Measurements from ENCODE around the gene CCDC71L.
"Not testable (repeated sequence)": the region's sequence is repeated elsewhere in the genome, so short reads cannot be mapped to it uniquely, and the experiment has no call there.

The CCDC71L gene

DNA sequence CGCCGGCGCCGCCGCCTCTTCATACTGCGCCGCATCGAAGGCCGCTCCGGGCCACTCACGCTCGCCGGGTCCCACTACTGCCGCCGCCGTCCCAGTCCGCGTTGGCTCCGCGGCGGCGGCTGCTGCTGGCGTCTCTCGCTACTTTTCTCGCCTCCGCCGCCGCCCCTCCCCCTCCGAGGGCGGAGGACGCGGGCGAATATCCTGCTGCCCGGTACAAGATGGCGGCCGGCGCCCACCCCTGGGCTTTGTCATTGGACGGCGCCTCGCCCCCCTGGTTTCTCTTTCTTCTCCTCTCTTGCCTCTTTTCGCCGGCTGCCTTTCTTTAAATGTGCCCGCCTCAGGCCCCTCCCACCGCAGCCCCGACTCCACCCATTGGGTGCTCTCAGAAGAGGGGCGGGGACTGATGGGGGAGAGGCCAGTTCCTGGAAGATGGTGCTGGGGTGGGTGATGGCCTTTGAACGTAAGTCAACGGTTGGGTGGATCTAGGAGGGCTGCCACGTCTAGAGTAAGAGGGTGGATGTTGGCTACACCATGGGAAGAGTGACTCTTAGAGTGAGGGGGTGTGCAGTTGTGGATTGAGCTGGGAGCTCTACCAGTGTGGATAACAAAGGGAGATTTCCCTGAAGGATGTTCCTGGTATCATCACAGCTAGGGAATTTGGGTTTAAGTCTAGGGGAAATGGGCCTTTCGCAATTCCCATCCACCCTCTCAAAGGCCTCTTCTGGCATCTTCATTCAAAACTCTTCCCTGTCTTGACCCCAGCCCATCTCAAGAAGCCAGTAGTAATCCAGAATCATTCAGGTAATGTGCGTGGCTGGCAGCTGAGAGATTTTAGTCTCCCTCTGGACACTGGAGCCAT is at the start of gene CCDC71L:
Gene CCDC71L, minus strand, starts transcription at position 297 of the 859 bp plus-strand sequence. Its CDS starts 262 bp downstream, at position 35.
- peak; percentile 93 for DNase-seq

DNA sequence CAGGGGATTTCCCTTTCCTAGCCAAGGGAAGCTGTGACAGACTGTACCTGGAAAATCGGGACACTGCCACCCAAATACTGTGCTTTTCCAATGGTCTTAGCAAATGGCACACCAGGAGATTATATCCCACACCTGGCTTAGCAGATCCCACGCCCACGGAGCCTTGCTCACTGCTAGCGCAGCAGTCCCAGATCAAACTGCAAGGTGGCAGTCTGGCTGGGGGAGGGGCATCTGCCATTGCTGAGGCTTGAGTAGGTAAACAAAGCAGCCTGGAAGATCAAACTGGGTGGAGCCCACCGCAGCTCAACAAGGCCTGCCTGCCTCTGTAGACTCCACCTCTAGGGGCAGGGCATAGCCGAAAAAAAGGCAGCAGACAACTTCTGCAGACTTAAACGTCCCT is 48.6 kb upstream of the CCDC71L start:
- not testable (repeated sequence) for DNase-seq

DNA sequence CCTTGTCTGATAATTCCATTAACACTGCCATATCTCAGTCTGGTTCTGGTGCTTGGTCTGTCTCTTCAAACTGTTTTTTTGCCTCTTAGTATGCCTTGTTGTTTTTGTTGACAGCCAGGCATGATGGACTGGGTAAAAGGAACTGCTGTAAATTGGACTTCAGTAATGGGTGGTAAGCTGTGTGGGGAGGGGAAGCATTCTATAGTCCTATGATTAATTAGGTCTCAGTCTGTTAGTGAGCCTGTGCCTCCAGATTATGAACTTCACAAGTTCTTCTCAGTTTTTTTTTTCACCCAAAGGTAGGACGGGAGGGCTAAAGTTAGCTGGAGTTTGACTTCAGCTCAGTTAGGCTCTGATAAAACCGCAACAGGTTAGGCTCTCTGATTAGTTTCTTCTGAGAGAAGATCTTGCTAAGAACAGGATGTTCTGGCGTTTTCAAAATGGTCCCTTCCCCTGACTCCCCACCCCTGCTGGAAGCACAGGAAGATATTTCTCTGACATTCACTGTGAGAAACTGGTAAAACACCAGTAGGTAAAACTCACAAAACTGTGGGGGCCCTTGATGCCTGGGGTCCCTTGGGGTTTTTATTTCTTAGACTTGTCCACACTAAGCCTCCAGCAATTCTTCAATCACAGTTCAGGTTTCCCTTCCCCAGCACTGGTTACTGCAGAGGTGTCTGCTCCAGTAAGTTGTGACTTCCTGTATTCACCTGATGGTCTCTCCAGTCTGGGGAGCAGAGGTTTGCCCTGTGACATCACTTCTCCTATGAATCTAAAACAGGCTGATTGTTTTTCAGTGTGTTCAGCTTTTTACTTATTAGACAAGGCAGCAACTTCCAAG is 43.3 kb upstream of the CCDC71L start:
- DNase-seq, result peak; percentile 36

DNA sequence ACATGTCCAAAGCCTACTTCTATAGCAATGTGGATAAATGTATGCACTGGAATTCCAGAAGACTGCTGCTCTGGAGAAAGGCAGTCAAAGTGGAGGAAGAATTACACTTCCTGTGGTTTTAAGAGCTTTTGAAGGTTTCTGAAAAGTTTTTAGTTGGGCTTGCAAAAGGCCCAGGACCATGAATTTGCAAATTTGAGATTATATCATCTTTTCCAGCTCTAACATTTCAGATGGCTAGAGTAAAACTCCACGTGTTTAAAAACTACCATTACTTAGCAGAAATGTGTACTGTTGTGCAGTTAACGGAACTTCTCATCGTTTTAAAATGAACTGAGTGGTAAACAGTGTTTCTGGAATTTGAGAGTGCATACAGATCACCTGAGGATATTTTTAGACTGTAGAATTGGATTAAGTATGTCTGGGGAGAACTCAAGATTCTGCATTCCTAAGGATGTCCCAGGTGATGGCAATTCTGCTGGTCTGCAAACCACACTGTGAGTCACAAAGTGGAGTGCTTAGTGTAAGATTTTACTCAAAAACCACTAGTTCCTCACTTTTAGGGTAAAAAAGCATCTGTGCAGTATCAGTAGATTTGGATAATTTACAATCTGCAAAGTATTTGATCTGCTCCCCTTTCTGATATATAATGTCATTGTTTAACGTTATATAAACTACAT is 32.9 kb upstream of the CCDC71L start:
- no peak for DNase-seq

DNA sequence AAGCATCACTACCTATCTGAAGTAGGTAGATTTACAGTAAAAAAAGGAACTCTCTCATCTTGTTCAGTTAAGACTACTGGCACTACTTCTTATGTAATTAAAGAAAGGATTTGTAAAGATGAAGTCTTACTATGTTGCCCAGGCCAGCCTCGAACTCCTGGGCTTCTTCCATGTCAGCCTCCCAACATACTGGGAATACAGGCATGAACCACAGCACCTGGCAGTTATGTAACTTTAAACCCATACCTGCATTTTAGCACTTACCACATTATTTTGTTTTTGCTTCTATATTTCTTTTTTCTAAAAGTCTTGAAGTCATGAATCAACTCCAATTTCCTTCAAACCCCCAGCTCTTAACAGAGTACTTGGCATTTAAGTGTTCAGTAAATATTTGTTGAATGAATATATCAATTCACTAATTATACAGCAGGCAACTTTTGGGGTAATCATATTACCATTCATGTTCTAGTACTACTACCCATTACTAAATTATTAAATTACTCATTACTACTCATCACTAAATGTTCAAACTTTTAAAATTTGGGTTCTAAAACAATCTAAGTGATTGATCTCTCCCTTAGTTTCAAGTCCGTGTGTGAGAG is 31.6 kb upstream of the CCDC71L start:
- DNase-seq, result no peak

DNA sequence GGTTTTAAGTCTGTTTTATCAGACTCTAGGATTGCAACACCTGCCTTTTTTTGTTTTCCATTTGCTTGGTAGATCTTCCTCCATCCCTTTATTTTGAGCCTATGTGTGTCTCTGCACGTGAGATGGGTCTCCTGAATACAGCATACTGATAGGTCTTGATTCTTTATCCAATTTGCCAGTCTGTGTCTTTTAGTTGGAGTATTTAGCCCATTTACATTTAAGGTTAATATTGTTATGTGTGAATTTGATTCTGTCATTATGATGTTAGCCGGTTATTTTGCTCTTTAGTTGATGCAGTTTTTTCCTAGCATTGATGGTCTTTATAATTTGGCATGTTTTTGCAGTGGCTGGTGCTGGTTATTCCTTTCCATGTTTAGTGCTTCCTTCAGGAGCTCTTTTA is 27.2 kb upstream of the CCDC71L start:
- DNase-seq, result not testable (repeated sequence)

DNA sequence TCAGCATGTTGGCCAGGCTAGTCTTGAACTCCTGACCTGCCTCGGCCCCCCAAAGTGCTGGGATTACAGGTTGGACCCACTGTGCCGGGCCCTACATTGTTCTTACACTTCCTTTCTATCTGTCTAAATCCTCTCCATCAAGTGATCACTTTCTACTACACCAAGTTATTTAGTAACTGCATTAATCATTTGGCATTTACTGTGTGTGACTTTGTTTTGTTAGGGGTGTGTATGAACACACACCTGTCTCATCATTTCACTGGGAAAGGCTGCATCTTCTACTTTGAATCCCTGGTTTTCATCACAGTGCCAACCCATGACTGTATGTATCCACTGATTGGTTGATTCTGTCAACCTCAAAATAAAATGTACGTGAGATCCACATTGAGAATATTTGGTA is 23.0 kb upstream of the CCDC71L start:
- no peak for DNase-seq

DNA sequence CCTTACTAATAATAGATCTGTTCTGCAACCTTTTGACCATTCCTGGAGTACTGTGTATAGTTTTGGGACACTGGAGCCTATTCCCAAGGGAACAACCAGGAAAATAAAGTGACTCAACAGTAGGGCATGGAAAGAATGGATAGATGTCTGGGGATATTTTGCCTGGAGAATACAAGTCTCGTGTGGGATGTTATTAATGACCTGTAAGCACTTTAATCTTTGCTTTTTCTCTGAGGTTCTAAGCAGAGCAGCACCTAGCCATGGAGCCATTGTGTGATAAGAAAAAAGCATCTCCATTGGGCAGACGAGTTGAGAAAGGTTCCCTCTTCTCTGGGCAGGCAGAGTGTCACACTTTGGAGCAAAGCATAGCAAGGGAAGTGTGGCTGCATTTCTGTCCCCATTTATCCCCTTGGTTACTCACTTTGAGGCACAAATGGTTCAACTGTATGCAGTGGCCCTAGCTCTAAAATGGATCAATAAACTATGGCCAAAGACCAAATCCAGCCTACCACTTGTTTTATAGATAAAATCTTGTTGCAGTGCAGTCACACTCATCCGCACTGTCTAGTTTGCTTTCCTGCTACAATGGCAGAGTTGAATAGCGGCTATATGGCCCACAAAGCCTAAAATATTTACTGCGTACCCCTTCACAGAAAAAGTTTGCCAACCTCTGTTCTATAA is 21.0 kb upstream of the CCDC71L start:
- DNase-seq, result no peak

DNA sequence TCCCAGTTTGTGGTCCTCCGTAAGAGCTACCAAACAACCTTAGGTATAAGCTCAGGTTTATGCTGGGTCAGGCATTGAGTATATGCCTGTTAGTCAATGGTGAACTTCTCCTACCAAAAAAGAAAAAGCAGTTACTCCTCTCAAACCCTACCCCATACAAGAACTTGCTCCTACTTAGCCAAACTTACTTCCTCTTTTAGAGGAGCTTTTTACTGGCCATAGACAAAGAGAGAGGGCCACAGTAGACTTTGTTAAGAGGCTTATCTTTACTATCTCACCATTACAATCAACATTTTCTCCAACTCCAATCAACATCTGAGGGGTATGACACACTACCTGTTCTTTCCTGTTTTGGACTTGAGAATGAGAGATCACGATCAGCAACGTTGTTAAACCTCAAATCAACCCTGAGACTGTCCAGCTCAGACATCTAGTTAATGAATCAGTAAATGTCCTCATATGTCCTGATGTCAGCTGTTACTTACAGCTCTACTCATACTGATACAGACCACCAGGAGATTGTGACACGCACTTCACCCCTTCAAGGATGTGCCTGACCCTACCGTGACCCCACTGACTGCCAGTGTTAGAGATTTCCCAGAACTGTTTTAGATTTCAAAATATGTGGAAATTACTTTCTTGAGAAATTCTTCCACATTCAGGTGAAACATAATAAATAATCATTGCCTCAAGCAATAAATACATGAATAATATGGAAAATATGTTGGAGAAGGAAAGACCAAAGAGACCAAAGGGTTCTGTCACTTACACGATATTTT is 18.4 kb upstream of the CCDC71L start:
- peak; percentile 1 for DNase-seq

DNA sequence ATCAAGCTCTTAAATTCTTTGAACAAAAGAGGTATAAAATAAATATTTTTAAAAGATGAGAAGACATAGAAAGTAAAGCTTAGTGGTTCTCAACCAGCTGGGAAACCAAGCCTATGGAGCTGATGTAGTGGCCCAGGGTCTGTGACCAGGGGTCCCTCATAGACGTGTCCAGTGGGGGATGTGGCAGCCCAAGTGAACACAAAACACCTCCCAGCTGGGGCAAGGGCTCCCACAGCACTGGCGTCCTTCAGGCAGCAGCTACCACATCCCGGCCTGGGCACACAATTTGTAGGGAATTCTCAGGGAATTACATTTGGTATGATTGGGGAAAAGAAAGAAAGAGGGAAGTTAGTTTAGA is 17.8 kb upstream of the CCDC71L start:
- no peak for DNase-seq

DNA sequence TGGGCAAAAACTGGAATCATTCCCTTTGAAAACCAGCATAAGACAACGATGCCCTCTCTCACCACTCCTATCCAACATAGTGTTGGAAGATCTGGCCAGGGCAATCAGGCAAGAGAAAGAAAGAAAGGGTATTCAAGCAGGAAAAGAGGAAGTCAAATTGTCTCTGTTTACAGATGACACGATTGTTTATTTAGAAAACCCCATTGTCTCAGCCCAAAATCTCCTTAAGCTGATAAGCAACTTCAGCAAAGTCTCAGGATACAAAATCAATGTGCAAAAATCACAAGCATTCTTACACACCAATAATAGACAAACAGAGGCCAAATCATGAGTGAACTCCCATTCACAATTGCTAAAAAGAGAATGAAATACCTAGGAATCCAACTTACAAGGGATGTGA is 15.5 kb upstream of the CCDC71L start:
- DNase-seq, result not testable (repeated sequence)

DNA sequence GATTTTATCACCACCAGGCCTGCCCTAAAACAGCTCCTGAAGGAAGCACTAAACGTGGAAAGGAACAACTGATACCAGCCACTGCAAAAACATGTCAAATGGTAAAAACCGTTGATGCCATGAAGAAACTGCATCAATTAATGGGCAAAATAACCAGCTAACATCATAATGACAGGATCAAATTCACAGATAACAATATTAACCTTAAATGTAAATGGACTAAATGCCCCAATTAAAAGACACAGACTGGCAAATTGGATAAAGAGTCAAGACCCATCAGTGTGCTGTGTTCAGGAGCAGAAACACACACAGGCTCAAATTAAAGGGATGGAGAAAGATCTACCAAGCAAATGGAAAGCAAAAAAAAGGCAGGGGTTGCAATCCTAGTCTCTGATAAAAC is 12.7 kb upstream of the CCDC71L start:
- not testable (repeated sequence) for DNase-seq

DNA sequence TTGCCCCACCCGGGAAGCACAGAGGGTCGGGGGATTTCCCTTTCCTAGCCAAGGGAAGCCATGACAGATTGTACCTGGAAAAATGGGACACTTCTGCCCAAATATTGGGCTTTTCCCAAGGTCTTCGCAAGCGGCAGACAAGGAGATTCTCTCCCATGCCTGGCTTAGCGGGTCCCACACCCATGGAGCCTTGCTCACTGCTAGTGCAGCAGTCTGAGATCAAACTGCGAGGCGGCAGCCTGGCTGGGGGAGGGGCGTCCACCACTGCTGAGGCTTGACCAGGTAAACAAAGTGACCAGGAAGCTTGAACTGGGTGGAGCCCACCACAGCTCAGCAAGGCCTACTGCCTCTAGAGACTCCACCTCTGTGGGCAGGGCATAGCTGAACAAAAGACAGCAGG is 11.0 kb upstream of the CCDC71L start:
- not testable (repeated sequence) for DNase-seq

DNA sequence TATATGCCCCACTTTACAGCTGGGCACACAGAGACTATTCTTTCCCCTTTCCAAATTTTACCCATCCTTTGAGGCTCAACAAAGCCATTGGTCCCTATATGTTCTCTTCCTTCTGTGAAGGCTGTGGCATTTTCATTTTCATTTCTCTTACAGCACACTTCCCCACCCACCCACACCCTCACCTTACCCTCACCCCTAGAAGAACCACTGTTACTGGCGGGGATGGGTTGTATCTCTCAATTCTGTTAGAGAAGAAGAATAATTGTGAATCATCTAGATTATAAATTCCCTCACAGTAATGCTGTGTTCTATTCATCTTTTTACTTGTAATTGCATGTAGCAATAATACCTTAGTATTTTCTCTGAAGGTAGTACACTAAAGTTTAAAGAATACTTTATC is 10.2 kb upstream of the CCDC71L start:
- DNase-seq, result no peak

DNA sequence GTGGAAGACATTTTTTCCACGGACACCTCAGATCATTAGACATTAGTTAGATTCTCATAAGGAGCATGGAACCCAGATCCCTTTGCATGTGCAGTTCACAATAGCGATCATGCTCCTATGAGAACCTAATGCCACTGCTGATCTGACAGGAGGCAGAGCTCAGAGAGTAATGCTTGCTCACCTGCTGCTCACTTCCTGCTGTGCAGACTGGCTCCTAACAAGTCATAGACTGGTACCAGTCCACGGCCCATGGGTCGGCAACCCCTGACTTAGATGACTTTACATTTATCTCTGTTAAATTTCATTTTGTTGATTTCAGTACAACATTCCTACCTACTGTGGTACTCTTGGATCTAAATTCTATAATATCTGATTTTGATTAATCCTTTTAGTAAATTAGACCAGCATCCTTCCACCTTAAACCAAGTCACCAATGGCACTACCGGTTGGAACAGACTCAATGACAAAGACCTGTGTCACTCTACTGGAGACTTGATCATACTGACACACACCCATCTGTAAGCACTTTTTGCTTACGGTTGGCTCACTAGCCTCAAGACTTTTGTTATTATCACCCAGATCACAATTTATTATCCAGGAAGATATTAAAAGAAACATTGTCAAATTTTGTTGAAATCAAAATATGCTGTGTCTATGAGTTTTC is 8.0 kb upstream of the CCDC71L start:
- DNase-seq, result no peak

DNA sequence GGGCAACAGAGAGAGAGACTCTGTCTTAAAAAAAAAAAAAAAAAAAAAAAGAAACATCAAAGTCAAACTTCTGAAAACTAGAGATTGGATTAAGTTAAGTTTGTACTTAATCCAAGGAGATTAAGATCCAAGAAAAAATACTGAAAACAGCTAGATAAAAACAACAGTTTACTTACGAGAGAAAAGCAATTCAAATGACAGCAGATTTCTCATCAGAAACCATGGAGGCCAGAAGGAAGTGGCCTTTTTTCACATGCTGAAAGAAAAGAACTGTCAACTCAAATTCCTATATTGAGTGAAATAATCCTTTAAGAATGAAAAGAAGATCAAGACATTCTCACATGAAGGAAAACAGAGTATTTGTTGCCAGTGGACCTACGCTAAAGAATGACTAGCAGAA is 5.4 kb upstream of the CCDC71L start:
- no peak for DNase-seq

DNA sequence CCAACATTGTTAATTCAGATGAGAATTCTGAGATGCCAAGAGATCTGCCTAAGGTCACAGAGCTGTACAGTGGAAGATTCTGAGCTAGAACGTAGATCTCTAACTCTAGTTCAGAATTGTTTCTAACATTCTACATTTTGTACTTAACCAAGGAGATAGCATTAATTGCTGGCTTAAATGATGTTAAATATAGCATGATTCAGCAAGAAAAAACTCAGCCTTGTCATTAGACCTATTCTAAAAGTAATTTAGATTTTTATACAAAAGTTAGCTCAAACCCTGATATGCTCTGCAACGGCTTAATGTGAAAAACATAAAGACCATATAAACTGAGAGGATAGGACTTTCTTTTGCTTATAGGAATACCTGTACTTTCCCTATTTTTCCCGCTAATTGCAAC is 3.4 kb upstream of the CCDC71L start:
- no peak for DNase-seq

DNA sequence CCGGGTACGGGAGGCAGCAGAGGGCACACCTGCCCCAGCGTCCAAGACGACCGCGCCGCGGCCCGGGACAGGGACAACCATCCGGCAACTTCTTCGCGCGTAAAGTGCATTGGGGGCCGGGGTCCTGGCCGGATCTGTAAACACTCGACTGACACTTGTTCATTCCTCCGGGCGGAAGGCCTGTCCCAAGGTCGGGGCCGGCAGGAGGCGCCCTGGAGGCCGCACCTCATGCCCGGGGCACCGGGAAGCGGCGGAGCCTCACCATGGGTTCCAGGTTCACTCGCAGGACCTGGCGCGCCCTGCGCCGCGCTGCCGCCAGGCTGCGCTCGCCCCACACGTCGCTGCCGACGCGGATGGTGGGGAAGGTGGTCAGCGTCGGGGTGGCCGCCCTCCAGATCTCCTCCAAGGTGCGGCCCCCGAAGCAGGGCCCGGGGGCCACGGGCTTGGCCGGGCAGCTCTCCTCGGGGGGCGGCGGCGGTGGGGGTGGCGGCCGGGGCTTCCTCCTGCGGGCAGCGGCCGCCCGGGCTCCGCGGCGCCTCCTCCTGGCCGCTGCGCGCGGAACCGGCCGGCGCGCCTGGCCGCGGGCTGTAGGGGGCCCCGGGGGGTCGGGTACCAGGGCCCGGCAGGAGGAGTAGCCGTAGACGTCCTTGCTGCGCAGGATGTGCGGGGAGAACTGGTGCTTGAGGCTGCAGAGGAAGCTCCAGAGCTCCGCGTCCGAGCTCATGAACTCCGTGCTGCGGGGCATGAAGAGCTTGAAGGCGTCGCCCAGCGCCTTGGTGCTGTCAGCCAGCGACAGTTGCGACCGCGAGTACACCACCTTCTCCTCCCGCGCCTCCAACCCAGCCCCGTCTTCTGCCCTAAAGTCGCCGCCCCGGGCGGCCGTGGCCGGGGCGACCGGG is 746 bp downstream of the CCDC71L start:
- peak; percentile 83 for DNase-seq

DNA sequence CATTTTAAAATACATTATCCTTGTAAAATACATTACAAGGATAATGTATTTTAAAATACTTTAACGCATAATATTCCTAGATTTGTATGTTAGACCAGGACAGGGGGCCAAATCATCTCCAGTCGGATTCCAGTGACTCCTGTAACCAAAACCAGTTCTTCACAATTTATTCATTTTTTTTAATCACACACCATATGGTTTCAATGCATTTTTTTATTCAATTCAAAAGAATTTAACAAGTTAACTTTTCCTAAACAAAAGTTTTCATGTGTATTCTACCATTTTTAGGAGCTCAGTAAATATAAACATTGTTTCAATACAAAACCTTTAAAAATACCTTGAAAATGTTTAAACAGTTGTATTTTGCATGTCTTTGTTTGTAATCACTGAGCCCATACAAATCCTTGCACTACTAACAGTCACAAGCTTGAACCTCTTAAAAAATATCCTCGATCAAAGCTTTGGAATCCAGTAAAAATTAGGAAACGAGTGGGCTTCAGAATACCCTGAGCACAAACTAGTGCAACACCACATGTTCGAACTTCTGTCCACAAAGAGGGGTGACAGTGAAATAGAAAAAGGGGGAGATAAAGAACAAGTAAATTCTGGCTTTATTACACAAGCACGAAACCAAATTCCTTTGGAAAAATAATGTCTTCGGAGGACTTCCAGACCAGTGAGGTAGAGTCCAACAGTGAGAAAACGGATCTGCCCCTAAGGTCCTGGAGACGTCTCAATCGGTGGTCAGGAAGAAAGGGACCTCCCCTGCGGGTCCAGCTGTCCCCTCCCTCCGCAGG is 1.6 kb downstream of the CCDC71L start:
- no peak for DNase-seq

Data from CD4-positive, alpha-beta T cell treated with Interleukin-6 for 4 hours (primary cell).